GM06990 (cell line): ENCODE data around the gene OSM.

Source experiments
- DNase-seq: peaks from one replicate; pipeline ENCODE4 v3.0.0-alpha.2; 2011; ENCODE audit not compliant: insufficient read length; ENCODE audit errors: extremely low read depth
- H3K27me3 ChIP-seq: replicated peaks from 2 replicates; pipeline ENCODE4 v1.6.0; 2011; ENCODE audit warnings: low read length; ENCODE audit not compliant: control insufficient read depth, insufficient read depth
- H3K36me3 ChIP-seq: 2 replicates; pipeline ENCODE4 v1.5.1; 2011; ENCODE audit warnings: low read length; ENCODE audit not compliant: control insufficient read depth, insufficient read depth
- H3K4me3 ChIP-seq: replicated peaks from 2 replicates; pipeline ENCODE4 v1.5.1; 2011; ENCODE audit warnings: low read depth, mild to moderate bottlenecking, control low read depth, low read length
- TF ChIP-seq, protein P1 (sequence below): IDR thresholded peaks from 2 replicates; pipeline ENCODE4 v1.5.1; 2011; ENCODE audit warnings: low read length, control low read depth, mild to moderate bottlenecking, inconsistent platforms; ENCODE audit not compliant: insufficient read depth, poor library complexity, severe bottlenecking

The OSM gene

DNA sequence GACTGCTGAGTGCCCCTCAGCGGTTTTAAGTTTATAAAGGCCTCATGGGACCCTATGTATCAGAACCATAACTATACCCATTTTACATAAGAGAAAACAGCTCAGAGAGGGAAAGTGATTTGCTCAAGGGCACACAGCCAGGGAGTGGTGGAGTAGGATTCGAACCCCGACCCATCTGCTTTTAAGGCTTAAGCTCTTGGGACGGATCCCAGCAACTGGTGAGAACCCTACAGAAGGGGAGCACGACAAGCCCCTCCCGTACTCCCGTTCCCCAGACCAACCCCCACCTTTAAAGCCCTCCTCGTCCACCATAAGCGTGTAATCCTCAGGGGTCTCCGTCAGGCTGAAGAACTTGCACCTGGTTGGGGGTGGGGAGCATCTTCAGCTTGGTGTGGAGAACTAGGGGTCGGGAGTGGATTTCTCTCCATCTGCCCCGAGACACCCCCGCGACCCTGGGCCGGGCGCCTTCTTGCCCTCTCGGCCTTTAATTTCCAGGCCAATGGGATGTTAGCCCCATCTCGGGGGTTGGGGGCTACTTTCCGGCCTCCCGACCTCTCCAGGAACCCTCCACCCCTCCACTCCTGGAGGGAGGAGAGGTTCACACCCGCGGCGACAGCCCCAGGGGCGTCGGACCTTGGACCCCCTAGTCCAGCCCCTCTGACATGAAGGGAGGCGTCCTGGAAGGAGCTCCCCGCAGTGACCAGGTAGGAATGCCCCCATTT lies 21.9 kb upstream of the OSM start:
- DNase-seq = no peak
- H3K4me3 ChIP-seq = peak overlapping the region; percentile 75

DNA sequence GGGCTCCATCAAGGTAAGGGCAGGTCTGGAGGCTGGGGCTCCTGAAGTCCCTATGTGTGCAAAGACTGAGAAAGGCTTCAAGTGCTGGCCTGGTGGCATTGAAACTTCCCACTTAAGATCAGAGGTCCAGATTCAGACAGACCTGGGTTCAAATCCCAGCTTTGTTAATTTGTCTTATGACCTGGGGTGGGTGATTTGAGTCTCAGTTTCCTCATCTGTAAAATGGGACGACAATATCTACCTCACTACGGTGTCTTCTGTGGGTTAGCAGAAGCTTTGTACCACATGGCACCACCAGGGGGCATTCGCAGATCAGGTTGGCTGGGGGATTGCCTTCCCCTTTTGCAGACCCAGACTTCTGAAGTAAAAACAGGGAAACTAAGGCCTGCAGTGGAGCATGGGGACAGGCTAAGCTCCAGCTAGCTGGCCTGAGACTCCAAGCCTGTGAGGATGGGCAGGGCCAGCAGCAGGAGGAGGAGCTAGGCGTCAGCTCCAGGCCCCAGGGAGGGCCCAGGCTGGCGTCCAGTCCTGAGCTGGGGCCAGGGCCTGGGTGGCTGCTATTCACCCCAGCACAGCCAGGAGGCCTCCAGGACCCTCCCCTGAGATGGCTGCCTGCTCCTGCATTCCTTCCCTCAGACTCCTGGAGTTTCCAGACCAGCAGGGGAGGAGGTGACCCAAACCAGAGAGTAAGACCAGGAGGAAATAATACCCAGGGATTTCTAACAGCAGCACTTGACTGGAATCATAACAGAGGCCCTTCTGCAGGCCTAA lies 21.2 kb upstream of the OSM start:
- peak overlapping the region; percentile 75 for H3K4me3 ChIP-seq
- peak; percentile 77 for DNase-seq
- TF ChIP-seq, protein P1, sequence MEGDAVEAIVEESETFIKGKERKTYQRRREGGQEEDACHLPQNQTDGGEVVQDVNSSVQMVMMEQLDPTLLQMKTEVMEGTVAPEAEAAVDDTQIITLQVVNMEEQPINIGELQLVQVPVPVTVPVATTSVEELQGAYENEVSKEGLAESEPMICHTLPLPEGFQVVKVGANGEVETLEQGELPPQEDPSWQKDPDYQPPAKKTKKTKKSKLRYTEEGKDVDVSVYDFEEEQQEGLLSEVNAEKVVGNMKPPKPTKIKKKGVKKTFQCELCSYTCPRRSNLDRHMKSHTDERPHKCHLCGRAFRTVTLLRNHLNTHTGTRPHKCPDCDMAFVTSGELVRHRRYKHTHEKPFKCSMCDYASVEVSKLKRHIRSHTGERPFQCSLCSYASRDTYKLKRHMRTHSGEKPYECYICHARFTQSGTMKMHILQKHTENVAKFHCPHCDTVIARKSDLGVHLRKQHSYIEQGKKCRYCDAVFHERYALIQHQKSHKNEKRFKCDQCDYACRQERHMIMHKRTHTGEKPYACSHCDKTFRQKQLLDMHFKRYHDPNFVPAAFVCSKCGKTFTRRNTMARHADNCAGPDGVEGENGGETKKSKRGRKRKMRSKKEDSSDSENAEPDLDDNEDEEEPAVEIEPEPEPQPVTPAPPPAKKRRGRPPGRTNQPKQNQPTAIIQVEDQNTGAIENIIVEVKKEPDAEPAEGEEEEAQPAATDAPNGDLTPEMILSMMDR = peak; percentile 73
- H3K36me3 ChIP-seq = peaks cover 11% of the 10 kb centered on the region
- no peaks in the 10 kb centered on the region for H3K27me3 ChIP-seq

More for the DNA sequence above, 21.9 kb upstream of the OSM start:
- TF ChIP-seq, protein P1 = no peak
- H3K27me3 ChIP-seq = no peaks in the 10 kb centered on the region
- peaks cover 18% of the 10 kb centered on the region for H3K36me3 ChIP-seq

- peak; percentile 79 for DNase-seq
- no peak overlapping the region for H3K4me3 ChIP-seq
- no peaks in the 10 kb centered on the region for H3K27me3 ChIP-seq
- H3K36me3 ChIP-seq = peaks cover 4% of the 10 kb centered on the region
- TF ChIP-seq, protein P1 = peak; percentile 96
Measured at GRCh38 chr22:30286813-30287647, 20.4 kb upstream of the OSM start.

DNA sequence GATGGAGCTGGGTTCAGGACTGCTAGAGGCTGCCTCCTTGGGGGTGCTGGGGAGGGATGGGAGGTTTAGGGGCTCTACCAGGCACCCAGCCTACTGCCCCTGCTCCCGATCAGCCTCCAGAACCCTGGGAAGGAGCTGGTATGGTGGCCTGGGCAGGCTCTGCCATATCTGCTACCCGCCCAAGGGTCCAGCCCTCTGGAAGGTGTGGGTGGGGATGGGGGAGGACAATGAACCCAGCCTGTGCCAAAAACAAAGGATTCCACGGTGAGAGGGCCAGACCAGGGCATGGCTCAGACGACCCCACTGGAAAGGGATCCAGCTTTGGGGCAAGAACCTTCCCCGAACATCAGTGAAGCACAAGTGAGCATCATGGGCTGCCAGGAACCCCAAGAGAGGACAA lies 19.7 kb upstream of the OSM start:
- Histone ChIP-seq H3K36me3 (peaks cover 3% of the 10 kb centered on the region), H3K4me3 (no peak overlapping the region), H3K27me3 (no peaks in the 10 kb centered on the region)
- no peak for DNase-seq
- TF ChIP-seq, protein P1 = no peak

- TF ChIP-seq, protein P1 = no peak
- DNase-seq = no peak
- no peak overlapping the region for H3K4me3 ChIP-seq
- H3K27me3 ChIP-seq = no peaks in the 10 kb centered on the region
- H3K36me3 ChIP-seq = no peaks in the 10 kb centered on the region
Measured at GRCh38 chr22:30285846-30286200, 19.2 kb upstream of the OSM start.
